Small intestine (tissue), 7 donors: Measurements from ENCODE around the gene SLC35G3. TPM values are rescaled to one million over a fixed set of nuclear protein-coding genes. Genes with fewer than 3 reads are reported as not detected.
"Not testable (repeated sequence)": the region's sequence is repeated elsewhere in the genome, so short reads cannot be mapped to it uniquely, and the experiment has no call there.

Experiments used
- DNase-seq, 2 donors: peaks; one replicate each; pipeline versions ENCODE4 v3.0.0 to v3.0.0-alpha.2; 2013
- FAIRE-seq: peaks from 2 replicates; lab custom pipeline; 2012; peaks lifted over from hg19 to GRCh38; lab: Jason Lieb, UNC
- H3K27ac ChIP-seq, 3 donors: one replicate each; pipeline ENCODE4 v1.5.1; 2013; ENCODE audit warnings: low read length in 2 of 3, mild to moderate bottlenecking in 2 of 3, control low read depth in 1 of 3, inconsistent platforms in 1 of 3, low read depth in 1 of 3, moderate library complexity in 1 of 3
- H3K27me3 ChIP-seq, 3 donors: one replicate each; pipeline ENCODE4 v1.6.1; 2013; ENCODE audit warnings: low read length in 3 of 3, inconsistent platforms in 1 of 3; ENCODE audit not compliant: control insufficient read depth in 3 of 3, insufficient read depth in 3 of 3
- H3K36me3 ChIP-seq, 3 donors: one replicate each; pipeline ENCODE4 v1.6.1; 2013; ENCODE audit warnings: low read length in 3 of 3, inconsistent platforms in 1 of 3, low read depth in 1 of 3, mild to moderate bottlenecking in 1 of 3, moderate library complexity in 1 of 3; ENCODE audit not compliant: control insufficient read depth in 3 of 3, insufficient read depth in 2 of 3
- H3K4me1 ChIP-seq, 3 donors: one replicate each; pipeline ENCODE4 v1.6.1; 2013; ENCODE audit warnings: low read length in 2 of 3, inconsistent platforms in 1 of 3, low read depth in 1 of 3, mild to moderate bottlenecking in 1 of 3, moderate library complexity in 1 of 3; ENCODE audit not compliant: control insufficient read depth in 3 of 3, insufficient read depth in 2 of 3
- H3K4me3 ChIP-seq, 3 donors: one replicate each; pipeline ENCODE4 v1.5.1; 2013; ENCODE audit warnings: low read length in 3 of 3, control low read depth in 1 of 3, inconsistent platforms in 1 of 3, low read depth in 1 of 3, mild to moderate bottlenecking in 1 of 3, moderate library complexity in 1 of 3
- H3K9me3 ChIP-seq, 2 donors: one replicate each; pipeline ENCODE4 v1.6.1; 2013; ENCODE audit warnings: low read depth in 1 of 2, low read length in 1 of 2; ENCODE audit not compliant: control insufficient read depth in 2 of 2, insufficient read depth in 1 of 2
- WGBS, 3 donors: extraction: QIAGEN DNeasy Blood & Tissue Kit; methylation state at CpG; one replicate each; pipeline ENCODE4 v1.1.7; 2013; 5-methylcytosine and 5-hydroxymethylcytosine counted together
- polyA plus RNA-seq, 4 donors: library from polyadenylated mRNA; stranded (reverse) in 3 of 4; unstranded in 1 of 4; fragments of 200-250 nt in 3 of 4; fragments of 120-200 nt in 1 of 4; gene quantifications; one replicate each; pipeline versions ENCODE4 v1.2.1 to v1.2.3, GENCODE V29; 2013
- donor health status: healthy with polysubstance abuse.
- donor health status: control.
- donor health status: control.
- donor health status: Bipolar disorder and iron deficiency.
- donor health status: healthy.

Gene SLC35G3
- polyA plus RNA-seq, 4 donors, result 0.22 TPM; not detected in 3

DNA sequence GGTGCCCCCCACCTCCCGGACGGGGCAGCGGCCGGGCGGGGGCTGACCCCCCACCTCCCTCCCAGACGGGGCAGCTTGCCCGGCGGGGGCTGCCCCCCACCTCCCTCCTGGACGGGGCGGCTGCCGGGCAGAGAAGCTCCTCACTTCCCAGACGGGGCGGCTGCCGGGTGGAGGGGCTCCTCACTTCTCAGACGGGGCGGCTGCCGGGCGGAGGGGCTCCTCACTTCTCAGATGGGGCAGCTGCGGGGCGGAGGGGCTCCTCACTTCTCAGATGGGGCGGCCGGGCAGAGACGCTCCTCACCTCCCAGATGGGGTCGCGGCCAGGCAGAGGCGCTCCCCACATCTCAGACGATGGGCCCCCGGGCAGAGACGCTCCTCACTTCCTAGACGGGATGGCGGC, 869 bp upstream of the SLC35G3 start:
- H3K27ac ChIP-seq, DNase-seq, H3K9me3 ChIP-seq, H3K36me3 ChIP-seq, H3K4me3 ChIP-seq, H3K27me3 ChIP-seq, FAIRE-seq, H3K4me1 ChIP-seq: not testable (repeated sequence)
- 93 to 96% (median 94%) methylated on average over 11 to 31 of the region's 31 CpGs for WGBS, 3 donors

DNA sequence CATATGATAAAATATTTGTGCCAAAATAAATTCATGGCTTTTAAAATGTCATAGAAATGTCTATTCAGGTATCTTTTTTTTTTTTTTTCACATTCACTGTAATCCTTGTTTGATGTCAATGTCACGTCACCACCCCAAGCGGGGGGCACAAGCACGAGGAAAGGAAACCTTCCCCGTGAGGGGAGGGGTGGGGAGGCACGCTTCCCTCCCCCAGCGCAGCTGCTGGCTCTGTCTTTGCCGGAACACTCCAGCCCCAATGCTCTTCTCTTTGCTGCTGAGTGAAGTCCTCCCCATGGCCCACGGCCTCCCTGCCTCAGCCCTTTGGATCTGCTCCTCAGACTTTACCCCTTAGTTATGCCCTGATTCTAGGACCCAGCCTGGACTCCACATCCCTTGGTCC, 1.5 kb downstream of the SLC35G3 start:
- Histone ChIP-seq H3K27me3 (no peaks in the 10 kb centered on the region), H3K4me3 (no peak overlapping the region), H3K27ac (no peak overlapping the region), H3K4me1 (no peaks in the 10 kb centered on the region), H3K9me3 (peaks cover 0 to 7% of the 10 kb centered on the region in 2 donors), H3K36me3 (no peaks in the 10 kb centered on the region)
- no peak for FAIRE-seq
- WGBS, 3 donors, result 73 to 84% (median 80%) methylated on average over 8 of the region's 8 CpGs
- DNase-seq, result no peak

DNA sequence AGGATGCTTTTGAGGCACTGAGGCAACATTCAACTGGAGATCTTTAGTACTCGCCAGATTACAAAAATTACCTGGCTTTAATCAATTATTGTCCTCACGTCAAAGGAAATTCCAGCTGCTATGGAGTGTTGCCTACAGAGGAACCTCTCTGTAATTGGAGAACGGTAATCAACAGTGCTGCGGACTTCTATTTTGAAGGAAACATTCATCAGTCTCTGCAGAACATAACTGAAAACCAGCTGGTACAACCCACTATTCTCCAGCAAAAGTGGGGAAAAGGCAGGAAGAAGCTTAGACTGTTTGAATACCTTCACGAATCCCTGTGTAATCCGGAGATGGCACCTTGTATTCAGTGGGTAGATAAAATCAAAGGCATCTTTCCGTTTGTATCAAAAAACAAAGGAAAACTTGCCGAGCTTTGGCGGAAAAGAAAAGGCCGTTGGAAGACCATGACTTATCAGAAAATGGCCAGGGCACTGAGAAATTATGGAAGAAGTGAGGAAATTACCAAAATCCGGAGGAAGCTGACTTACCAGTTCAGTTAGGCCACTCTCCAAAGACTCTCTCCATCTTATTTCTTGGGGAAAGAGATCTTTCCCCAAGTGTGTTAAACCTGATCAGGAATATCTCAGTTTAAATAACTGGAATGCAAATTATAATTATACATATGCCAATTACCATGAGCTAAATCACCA, 3.0 kb downstream of the SLC35G3 start:
- 75 to 81% (median 80%) methylated on average over 11 of the region's 11 CpGs for WGBS, 3 donors

DNA sequence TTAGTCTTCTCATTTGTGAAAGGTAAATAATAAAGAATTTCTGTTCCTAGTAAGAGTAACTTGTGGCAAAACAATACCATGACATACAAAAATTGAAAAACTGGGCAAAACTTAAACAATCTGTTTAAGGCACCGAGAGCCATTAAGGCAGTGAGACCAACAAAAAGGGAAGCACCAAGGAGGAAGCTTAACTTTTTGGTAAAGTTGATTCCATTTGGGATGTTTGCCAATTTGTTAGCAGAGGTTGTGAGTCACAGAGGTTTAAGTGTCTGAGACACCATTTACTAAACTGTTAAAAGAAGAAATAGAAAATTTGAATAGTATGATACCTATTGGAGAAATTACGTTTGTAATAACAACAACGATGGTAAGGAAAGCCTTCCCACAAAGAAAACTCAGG, 4.9 kb downstream of the SLC35G3 start:
- DNase-seq (no peak), FAIRE-seq (no peak)
- 74 to 81% (median 79%) methylated on average over 3 of the region's 3 CpGs for WGBS, 3 donors
- H3K27me3 ChIP-seq, result no peaks in the 10 kb centered on the region
- H3K27ac ChIP-seq, result no peak overlapping the region
- no peaks in the 10 kb centered on the region for H3K9me3 ChIP-seq
- no peak overlapping the region for H3K4me3 ChIP-seq
- no peaks in the 10 kb centered on the region for H3K4me1 ChIP-seq
- H3K36me3 ChIP-seq, result no peaks in the 10 kb centered on the region

More for the DNA sequence above, 3.0 kb downstream of the SLC35G3 start:
- Histone ChIP-seq H3K4me3 (no peak overlapping the region), H3K27me3 (no peaks in the 10 kb centered on the region), H3K27ac (no peak overlapping the region), H3K36me3 (no peaks in the 10 kb centered on the region), H3K9me3 (peaks cover 0 to 4% of the 10 kb centered on the region in 2 donors), H3K4me1 (no peaks in the 10 kb centered on the region)
- FAIRE-seq, result no peak
- DNase-seq, result no peak

DNA sequence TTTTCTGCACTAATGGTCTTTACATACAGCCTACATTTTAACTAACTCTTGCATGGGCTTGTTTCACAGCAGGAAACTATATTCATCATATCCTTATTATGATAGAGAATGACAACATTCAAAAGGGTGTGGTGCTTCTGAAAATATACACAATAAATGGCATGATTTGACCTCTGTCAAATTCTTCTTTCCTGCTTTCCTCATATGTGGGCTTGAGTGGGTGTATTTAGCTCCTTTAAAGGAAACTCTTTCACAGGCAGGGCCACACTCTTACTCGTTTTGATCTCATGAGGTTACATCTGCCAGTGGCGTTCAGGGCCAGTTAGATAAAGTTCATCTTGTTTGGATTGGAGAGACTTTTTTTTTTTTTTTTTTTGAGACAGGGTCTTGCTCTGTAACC, 6.1 kb downstream of the SLC35G3 start:
- FAIRE-seq, result no peak
- no peaks in the 10 kb centered on the region for H3K9me3 ChIP-seq
- WGBS, 3 donors, result 28 to 45% (median 38%) methylated on average over 2 of the region's 2 CpGs
- H3K27me3 ChIP-seq, result no peaks in the 10 kb centered on the region
- H3K4me3 ChIP-seq, result no peak overlapping the region
- no peak overlapping the region for H3K27ac ChIP-seq
- H3K4me1 ChIP-seq, result no peaks in the 10 kb centered on the region
- DNase-seq, result no peak
- H3K36me3 ChIP-seq, result no peaks in the 10 kb centered on the region

DNA sequence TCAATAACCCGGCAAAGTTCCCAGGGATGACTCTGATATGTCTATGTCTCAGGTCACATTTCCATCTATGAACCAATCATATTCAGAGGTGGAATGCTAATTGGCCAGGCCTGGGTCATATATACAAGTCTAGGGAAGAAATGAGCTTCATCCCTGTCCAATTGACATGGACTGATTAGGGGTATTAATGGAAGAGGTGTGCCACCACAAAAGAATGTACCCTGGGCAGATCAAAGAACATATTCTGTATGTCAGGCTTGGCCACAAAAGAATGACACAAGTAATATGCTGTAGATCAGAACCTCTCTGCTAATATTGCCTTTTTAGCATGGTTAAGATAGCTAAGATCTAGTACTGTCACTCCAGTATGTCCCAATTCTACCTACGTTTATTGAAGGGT, 6.7 kb downstream of the SLC35G3 start:
- 58 to 84% (median 72%) methylated on average over 2 of the region's 2 CpGs for WGBS, 3 donors
- FAIRE-seq (no peak), DNase-seq (no peak)
- H3K4me1 ChIP-seq, result no peaks in the 10 kb centered on the region
- no peak overlapping the region for H3K27ac ChIP-seq
- no peaks in the 10 kb centered on the region for H3K9me3 ChIP-seq
- H3K4me3 ChIP-seq, result no peak overlapping the region
- H3K36me3 ChIP-seq, result no peaks in the 10 kb centered on the region
- peaks cover 0 to 2% (median 0%) of the 10 kb centered on the region in 3 donors for H3K27me3 ChIP-seq

DNA sequence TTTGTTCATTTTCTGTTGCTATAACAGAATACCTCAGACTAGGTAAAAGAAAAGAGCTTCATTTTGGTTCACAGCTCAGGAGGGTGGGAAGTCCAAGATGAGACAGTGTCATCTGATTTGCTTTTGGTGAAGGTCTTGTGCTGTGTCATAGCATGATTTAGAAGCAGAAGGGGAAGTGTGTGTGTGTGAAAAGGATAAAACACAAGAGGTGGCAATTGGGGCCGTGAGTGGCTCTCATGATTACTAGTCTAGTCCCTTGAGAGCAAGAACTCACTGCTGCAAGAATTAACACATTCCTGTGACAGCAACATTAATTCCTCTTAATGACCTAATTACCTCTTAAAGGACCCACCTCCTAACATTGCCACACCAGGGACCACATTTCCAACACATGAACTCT, 8.3 kb downstream of the SLC35G3 start:
- no peak for FAIRE-seq
- H3K27ac ChIP-seq, result no peak overlapping the region
- WGBS, 3 donors, result 49 to 60% (median 57%) methylated on average over 1 of the region's 1 CpG

DNA sequence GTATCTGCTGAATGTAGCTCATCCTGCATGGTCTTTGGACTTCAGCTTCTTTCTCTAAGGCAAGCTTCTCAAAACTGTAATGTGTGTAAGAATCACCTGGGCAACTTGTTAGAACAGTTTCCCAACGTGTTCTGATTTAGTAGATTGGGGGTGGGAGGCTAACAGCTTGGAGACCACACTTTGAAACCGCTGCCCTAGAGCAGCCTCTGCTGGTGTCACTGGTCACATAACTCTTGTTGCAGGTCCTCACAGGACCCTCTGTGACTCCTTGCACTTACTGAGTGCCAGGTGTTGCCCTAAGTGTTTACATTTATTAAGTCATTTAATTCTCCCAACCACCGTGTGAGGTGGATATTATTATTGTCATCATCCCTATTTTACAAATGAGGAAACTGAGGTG, 9.9 kb downstream of the SLC35G3 start:
- Histone ChIP-seq H3K36me3 (no peaks in the 10 kb centered on the region), H3K27ac (no peak overlapping the region), H3K9me3 (no peaks in the 10 kb centered on the region), H3K27me3 (peaks cover 0 to 2% (median 0%) of the 10 kb centered on the region in 3 donors), H3K4me1 (no peaks in the 10 kb centered on the region), H3K4me3 (no peak overlapping the region)
- WGBS, 3 donors, result 39 to 51% (median 45%) methylated on average over 3 of the region's 3 CpGs
- FAIRE-seq, result no peak
- no peak for DNase-seq

More for the DNA sequence above, 8.3 kb downstream of the SLC35G3 start:
- no peak for DNase-seq
- Histone ChIP-seq H3K36me3 (no peaks in the 10 kb centered on the region), H3K9me3 (no peaks in the 10 kb centered on the region), H3K27me3 (peaks cover 0 to 2% (median 0%) of the 10 kb centered on the region in 3 donors), H3K4me1 (no peaks in the 10 kb centered on the region), H3K4me3 (no peak overlapping the region)

DNA sequence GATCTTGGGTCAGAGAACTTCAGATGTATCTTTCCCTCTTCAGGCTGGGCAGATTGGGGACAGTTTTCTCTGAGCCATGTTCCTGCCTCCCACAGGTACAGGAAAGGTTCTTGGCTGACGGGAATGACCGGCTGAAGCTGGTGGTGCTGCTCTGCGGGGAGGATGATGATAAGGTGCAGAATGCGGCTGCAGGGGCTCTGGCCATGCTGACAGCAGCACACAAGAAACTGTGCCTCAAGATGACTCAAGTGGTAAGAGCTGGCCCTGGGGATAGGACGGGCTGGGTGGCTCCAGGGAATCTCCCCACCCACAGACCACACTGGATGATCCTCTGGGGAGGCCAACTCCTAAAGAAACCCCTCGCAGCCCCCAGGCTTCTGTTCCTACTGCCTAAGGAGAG, 10.9 kb downstream of the SLC35G3 start:
- Histone ChIP-seq H3K27me3 (peaks cover 0 to 2% (median 0%) of the 10 kb centered on the region in 3 donors), H3K4me1 (no peaks in the 10 kb centered on the region), H3K4me3 (no peak overlapping the region), H3K9me3 (no peaks in the 10 kb centered on the region), H3K27ac (no peak overlapping the region), H3K36me3 (no peaks in the 10 kb centered on the region)
- DNase-seq (no peak), FAIRE-seq (no peak)
- whole genome bisulfite sequencing, 3 donors, result 48 to 62% (median 53%) methylated on average over 6 of the region's 6 CpGs
